GM18517 (cell line): ENCODE results near the gene RELB.
A peak's percentile ranks its signal among the peaks of the same experiment; 100 is the strongest.
"Not testable (repeated sequence)": the region's sequence is repeated elsewhere in the genome, so short reads cannot be mapped to it uniquely, and the experiment has no call there.

Source experiments
- ATAC-seq: cut with Tn5 transposase; IDR thresholded peaks from one replicate; pipeline ENCODE4 v1.9.1; 2021; ENCODE audit warnings: mild to moderate bottlenecking, moderate library complexity; ENCODE audit not compliant: unreplicated experiment

The RELB gene

DNA sequence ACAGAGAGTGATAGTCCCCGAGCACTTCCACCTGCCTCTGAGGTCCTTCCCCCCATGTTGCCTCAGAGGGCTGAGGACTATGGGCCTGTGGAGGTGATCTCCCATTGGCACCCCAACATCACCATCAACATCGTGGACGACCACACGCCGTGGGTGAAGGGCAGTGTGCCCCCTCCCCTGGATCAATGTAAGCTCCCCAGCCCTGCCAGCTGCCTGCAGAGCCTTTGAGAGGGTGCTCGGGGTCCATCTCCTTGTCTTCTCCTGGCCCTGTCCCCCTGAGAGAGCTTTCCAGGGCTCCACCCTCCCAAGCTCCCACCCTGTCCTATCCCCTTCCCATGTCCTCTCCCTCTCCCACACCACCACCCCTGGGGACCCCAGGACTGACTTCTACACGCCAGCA is 14.9 kb upstream of the RELB start:
- ATAC-seq, result no peak

DNA sequence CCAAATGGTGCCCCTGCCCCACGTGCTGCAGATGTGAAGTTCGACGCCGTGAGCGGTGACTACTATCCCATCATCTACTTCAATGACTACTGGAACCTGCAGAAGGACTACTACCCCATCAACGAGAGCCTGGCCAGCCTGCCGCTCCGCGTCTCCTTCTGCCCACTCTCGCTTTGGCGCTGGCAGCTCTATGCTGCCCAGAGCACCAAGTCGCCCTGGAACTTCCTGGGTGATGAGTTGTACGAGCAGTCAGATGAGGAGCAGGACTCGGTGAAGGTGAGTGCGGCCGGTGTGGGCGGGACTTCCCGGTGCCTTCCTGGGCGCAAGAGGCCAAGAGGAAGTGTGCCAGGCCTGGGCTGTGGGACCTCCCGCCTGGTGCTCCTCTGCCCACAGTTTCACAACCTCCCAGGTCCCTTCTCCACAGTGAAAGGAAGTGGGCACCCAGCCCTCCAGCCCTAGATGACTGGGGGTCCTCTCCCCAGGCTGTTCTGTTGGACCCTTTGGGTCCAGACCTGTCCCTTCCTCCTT is 14.1 kb upstream of the RELB start:
- no peak for ATAC-seq

DNA sequence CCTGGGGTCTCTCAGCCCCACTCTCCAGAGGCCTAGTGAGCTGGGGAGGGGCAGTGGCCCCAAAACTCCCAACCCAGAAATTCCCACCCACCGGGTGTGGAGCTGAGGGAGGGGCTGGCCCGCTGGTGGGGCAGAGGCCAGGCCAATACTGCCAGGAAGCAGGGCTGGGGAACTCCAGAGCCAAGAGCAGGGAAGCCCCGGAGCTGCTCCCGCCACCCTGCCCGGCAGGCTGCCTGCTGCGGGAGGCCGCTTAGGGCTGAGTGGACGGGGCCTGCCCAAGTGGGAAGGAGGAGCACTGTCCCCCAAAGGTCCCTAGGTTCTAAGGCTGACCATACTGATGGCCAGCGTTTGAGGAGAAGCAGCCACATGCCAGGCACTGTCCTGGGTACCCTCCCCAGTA is 13.0 kb upstream of the RELB start:
- no peak for ATAC-seq

DNA sequence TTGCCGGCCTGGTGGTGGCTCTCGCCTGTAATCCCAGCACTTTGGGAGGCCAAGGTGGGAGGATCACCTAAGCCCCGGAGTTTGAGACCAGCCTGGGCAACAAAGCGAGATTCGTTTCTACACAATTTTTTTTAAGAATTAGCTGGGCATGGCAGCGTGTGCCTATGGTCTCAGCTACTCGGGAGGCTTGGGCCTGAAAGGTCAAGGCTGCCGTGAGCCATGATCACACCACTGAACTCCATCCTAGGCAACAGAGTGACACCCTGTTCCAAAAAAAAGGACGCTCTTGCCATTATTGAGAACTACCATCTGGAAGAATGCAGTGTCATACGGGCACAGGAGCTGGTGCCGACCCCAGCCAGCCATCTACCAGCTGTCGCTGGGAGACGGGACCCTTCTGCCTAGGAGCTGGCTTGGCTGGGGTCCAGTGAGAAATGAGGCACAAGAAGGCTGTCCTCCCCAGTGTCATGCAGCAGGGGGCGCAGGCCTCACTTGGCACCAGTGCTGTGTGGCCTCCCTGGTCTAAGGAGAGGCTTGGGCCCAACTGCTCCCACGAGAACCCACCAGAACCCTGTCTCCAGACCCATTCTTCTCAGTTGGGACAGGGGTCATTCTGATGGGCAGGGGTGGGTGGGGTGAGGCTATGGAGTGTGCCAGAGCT is 12.2 kb upstream of the RELB start:
- no peak for ATAC-seq

DNA sequence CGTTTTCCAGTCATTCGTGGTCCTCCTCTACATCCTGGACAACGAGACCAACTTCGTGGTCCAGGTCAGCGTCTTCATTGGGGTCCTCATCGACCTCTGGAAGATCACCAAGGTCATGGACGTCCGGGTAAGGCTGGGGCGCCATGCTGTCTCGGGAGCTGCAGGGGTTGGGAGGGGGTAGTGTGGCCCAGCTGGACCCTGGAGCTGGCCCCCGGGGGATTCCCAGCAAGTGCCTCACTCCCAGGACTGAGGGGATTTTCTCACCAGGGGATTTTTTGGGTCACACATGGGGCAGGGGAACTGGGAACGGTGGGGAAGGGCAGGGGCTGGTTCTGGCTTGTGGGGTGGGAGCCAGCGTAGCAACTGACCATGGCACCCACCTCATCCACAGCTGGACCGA is 10.8 kb upstream of the RELB start:
- ATAC-seq, result no peak

DNA sequence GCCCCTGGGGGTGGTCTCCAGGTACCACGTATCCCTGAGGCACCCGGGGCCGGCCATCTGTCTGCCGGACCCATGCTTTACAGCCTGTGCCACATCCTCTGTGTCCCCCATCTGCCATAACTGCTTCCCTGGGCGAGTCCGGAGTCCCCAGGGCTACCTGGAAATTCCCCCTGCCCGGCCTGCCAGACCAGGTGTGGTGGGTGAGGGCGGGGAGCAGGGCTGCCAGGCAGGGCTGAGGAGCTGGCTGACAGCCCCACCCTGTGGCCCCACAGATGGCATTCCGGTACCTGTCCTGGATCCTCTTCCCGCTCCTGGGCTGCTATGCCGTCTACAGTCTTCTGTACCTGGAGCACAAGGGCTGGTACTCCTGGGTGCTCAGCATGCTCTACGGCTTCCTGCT is 10.3 kb upstream of the RELB start:
- no peak for ATAC-seq

DNA sequence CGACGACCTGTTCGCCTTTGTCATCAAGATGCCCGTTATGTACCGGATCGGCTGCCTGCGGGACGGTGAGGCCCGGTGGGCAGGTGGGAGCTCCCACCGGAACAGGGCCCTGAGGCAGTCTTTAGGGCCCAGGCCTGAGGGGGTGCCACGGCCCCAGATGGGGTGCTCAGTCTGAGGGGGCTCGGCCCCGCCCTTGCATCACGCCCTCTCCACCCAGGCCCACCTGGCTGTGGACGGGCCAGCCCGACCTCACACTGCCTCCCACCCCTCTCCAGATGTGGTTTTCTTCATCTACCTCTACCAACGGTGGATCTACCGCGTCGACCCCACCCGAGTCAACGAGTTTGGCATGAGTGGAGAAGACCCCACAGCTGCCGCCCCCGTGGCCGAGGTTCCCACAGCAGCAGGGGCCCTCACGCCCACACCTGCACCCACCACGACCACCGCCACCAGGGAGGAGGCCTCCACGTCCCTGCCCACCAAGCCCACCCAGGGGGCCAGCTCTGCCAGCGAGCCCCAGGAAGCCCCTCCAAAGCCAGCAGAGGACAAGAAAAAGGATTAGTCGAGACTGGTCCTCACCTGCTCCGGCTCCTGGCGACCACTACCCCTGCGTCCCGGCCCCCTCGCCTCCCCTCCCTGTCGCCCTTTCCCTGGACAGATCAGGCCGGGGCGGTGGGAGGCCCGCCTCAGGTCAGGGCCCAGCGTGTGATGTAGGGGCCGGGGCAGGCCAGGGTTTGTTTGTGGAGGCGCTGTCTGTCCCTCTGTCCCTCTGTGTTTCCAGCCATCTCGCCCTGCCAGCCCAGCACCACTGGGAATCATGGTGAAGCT is 8.7 kb upstream of the RELB start:
- ATAC-seq, result no peak

DNA sequence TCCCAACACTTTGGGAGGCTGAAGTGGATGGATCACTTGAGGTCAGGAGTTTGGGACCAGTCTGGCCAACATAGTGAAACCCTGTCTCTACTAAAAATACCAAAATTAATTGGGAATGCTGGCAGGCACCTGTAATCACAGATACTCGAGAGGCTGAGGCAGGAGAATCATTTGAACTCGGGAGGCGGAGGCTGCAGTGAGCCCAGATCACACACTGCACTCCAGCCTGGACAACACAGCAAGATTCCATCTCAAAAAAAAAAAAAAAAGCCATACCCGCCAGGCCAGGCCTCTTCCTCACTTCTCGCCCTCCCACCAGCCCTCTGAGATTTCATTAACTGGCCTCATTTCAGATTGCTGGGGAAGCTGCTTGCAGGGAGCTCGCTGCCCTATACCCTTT is 7.7 kb upstream of the RELB start:
- ATAC-seq, result no peak

DNA sequence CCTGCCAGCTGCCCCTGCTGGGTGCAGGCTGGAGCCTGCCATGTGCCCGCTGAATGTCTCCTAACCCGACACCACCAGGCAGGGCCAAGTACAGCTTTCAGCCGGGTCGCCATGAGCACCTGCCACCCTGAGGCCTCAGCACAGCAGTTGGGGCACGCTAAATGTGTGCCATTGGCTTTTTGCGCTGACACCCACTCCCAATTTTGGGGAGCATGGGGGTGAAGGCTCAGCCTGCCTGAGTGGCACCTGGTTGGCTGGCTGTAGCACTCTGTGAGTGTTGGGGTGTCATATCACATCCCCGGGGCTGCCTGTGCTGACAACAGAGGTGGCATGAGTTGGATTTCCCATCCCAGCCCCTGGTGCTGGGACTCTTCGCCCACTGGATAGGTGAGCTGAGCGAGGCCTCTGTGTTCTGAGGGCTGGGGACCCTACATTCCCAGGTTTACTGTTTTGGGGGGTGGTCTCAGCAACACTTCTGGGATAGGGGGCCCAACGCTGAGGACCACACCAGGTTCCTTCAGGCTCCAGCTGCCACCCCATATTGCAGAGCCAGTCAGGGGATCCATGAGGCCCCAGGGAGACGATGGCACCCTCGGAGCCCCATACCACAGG is 7.2 kb upstream of the RELB start:
- no peak for ATAC-seq

DNA sequence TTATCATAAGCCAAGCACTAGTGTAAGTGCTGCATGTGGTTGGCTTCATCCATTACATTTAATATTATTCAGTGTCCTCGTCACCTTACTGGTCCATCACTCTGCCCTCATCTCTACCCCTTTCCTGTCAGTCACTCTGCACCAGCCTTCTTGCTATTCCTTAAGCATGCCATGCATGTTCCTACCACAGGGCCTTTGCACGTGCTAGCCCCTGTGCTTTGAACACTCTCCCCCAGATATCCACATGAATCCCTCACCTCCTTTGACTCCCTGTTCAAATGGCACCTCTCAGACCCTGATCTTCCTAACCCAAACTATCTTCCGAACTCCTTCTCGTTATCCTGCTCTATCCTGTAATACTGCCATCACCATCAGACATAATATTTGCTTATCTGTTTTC is 3.2 kb upstream of the RELB start:
- no peak for ATAC-seq

DNA sequence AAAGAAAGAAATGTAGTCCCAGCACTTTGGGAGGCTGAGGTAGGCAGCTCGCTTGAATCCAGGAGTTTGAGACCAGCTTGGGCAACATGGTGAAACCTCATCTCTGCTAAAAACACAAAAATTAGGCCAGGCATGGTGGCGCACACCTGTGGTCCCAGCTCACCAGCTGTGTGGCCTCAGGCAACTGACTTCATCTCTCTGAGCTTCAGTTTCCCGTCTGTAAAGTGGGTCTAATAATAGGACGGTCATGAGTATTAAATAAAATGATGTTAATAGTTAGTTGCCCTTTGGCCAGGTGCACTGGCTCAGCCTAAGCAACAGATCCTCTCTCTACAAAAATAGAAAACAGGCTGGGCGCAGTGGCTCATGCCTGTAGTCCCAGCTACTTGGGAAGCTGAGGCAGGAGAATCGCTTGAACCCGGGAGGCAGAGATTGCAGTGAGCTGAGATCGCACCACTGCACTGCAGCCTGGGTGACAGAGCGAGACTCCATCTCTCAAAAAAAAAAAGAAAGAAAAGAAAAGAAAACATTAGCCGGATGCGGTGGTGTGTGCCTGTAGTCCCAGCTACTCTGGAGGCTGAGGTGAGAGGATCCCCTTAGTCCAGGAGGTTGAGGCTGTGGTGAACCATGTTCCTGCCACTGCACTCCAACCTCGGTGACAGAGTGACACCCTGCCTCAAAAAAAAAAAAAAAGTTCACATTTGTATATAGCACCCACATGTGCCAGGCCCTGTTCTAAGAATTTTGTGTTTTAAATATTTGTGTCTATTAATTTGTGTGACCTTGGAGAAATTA is 1.9 kb upstream of the RELB start:
- not testable (repeated sequence) for ATAC-seq

DNA sequence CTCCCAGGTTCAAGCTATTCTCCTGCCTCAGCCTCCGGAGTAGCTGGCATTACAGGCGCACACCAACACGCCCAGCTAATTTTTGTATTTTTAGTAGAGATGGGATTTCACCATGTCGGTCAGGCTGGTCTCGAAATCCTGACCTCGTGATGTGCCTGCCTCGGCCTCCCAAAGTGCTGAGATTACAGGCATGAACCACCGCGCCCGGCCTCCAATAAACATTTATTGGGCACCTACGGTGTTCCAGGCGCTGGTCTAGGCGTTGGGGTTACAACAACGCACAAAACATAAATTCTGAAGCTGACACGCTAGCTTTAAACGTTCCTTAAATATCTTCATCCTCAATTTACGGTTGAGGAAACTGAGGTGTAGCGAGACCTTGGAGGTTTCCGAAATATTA is 599 bp upstream of the RELB start:
- not testable (repeated sequence) for ATAC-seq

DNA sequence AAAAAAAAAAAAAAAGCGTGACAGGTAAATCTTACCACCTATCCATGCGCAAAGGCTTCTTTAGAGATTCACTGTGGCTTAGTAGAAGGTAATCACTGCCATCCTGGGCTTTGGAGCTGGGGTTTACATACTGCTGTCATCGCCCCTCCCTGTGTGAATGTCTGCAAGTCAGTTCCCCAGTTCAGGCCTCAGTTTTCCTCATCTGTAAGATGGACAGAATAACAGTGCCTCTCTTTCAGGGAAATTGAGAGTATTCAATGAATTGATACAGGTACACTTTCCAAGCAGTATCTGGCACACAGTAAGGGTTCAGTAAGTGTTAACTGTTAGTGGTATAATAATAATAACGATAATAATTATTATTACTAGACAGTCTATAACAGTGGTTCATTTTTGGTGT is 2.2 kb downstream of the RELB start:
- no peak for ATAC-seq

DNA sequence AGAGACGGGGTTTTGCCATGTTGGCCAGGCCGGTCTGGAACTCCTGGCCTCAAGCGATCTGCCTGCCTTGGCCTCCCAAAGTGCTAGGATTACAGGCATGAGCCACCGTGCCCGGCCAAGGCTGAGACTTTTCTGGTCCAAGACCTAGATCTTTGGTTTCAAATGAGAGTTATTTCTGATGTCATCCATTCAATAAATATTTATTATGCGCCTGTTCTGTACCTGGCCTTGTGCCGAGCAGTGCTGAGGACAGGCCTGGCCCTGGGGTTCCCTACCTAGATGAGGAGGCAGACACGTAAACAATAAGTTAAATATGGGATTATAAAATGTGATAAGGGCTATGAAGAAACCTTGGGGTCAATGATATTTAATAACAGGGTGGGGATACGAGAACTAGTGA is 4.5 kb downstream of the RELB start:
- no peak for ATAC-seq

DNA sequence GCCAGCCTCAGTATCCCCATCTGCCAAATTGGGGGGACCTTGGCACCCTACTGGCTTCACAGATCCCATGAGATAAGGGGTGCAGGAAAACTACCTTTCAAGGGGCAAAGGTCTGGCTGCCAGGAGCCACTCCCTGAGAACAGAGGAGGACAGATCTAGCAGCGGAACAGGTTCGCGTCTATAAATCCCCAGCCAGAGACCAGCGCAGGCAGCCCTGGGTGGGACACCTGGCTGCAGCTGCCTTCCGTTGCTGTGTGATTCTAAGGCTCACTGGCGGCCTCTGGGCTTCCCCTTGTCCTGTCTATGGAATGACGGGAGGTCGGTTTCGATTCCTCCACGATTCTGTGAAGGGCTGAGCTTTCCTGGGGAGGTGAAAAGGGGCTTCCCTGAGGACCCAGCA is 7.3 kb downstream of the RELB start:
- no peak for ATAC-seq

DNA sequence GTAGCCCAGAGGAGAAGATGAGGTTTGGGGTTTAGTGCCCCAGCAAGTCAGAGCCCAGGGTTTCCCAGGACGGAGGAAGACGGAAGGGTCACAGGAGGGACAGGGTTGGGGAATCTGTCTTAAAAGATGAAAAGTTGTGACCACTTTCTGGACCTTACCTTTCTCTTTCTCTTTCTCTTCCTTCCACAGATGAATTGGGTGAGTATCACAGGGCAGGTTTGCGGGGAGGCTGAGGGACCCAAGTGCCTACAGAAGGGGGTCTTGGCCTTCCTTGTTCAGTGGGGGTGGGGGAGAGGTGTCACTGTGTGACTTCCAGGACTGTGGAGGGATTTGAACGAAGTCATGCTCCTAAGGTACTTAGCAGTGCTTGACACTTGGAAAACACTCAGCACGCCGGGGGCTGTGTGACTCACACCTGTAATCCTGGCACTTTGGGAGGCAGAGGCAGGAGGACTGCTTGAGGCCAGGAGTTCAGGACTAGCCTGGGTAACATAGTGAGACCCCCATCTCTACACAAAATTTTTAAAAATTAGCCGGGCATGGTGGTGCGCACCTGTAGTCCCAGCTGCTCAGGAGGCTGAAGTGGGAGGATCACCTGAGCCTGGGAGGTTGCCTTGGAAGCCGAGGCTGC is 8.5 kb downstream of the RELB start:
- ATAC-seq, result no peak

DNA sequence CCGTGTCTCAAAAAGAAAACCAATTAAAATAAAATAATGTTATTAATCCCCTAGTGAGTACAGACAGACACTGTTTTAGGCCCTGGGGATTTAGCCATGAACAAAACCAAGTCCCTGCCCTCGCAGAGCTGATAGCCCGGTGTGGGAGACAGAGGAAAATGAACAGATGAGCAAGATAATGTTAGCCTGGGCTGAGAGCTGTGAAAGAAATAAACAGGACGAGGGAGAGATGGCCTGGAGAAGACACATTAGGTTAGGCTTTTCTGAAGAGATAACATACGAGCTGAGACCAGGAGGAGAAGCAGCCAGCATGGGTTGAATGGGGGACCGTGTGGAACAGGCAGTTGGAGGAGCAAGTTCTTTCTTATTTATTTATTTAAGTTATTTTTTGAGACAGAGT is 9.0 kb downstream of the RELB start:
- no peak for ATAC-seq

DNA sequence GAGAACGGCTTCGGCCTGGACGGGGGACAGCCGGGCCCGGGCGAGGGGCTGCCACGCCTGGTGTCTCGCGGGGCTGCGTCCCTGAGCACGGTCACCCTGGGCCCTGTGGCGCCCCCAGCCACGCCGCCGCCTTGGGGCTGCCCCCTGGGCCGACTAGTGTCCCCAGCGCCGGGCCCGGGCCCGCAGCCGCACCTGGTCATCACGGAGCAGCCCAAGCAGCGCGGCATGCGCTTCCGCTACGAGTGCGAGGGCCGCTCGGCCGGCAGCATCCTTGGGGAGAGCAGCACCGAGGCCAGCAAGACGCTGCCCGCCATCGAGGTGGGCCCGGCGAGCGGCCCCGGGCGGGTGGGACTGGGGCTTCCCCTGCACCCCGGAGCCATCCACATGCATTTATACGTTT is 10.7 kb downstream of the RELB start:
- no peak for ATAC-seq

DNA sequence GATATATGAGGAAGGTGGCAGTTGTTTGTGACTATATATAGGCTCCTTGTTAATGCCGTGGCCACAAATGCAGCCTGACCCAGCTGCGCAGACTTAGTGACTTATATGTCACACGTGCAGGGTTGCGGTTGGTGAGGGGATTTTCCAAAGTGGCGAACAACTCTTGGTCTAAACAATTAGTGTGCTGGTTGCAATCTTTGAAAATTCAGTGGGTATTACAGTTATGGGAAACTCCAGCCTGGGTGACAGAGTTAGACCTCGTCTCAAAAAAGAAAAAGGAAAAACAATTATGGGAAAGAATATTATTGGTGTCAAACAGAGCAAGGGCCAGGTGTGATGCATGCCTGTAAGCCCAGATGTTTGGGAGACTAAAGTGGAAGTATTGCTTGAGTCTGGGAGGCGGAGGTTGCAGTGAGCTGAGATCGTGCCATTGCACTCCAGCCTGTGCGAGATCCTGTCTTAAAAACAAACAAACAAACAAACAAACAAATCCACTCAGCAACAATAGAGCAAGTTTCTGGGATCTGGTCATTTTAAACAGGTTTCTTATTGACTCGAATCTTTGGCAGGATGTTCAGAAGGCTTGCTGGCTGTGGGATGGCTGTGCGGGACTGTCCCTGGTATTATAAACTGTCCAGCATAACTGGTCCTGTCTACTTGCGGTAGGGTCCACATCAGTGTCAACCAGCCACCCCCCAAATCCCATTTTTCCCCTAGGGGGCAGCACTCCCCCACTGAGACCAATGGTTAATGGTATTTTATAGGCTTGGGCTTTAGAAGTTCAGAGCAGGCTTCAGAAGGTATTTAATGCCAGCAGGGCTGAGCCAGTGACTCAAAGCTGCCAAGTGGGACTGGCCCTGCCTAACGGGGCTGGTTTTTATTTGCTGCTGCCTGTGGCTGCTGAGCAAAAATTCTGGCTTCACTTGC is 15.4 kb downstream of the RELB start:
- peak; percentile 75 for ATAC-seq

DNA sequence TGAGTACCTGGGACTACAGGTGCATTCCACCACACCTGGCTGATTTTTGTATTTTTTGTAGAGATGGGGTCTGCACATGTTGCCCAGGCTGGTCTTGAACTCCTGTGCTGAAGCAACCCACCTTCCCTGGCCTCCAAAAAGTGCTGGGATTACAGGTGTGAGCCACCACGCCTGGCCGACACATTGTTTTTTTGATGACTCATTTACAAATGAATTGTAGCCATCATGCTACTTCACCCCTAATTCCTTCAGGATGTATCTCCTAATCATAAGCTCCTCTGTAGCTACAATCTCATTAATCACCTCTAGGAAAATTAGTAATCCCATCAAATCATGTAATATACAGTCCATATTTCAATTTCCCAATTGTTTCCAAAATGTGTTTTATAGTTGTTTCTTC is 17.9 kb downstream of the RELB start:
- ATAC-seq, result no peak
